ENCODE data around the gene KIRREL1.

KIRREL1 gene

DNA sequence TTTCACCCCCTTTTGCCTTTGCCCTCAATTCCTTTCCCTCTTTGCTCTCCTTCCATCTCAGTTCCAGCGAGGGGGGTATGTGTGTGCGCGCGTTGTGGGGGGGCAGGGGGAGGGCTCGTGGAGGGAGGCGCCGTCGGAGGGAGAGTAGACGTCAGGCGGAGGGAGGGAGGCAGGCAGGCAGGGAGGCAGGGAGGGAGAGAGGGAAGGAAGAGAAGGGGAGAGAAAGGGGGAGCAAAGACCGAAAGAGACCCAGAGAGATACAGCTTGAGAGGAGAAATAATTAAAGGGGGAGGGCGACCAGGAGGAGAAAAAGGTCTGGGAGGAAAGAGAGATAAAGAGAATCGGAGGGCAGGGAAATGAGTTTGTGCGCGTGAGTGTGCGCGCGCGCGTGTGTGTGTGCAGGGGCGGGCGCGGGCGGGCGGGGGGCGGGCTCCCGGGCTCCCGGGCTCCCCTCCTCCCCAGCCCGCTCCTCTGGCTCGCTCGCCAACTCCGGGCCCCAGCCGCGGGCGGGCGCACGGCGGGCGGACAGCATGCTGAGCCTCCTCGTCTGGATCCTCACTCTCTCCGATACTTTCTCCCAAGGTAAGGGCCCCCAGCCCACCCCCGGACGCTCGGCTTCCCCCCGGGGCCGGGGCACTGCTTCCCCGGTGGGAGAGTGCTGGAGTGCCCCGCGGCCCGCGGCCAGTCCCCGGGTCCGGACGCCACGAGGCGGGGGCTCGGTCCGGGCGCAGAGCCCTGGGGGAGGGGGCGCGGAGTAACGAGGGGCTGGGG, at the start of gene KIRREL1:
KIRREL1 (plus strand) TSS at position 499 of the 771 bp plus-strand sequence; CDS start at position 531, 32 bp downstream.
- peak; percentile 86 for DNase-seq (ENCODE audit: low spot score)

- DNase-seq (ENCODE audit: low spot score) = no peak
Measured at GRCh38 chr1:157944663-157945280, 48.7 kb upstream of the KIRREL1 start.

DNA sequence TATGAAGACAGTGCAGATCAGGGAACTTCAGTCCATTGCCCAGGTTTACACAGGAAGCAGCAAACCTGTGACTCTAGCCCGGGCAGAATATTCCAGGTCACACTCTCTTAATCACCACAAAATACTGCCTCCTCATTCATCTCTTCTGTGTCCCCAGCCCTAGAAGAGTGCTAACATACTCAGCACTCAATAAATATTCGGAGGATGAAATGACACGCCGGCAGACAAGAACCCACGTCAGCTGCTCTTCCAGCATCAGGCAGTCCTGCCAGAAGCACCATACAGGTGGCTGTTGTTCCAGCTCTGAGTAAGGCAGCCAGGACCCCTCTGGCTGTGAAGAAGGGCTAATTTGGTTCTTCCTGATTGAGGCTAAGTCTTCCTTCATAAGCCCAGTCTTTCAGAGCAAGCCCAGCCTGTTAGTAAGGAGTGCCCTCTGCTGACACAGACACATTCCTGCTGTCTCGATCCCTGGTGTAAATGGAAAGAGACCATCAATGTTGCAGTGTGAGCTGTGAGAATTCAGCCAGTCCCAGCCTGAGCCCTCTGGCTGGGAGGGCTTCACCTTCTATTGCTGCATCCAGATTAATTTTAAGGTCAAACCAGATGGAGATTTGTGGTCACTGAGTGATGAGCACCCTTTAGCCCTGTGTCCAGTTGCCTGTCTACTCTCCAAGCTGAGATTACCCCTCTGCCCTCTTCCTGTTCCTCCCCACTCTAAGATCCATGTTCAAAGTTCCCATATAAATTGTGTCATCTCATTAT, 45.0 kb upstream of the KIRREL1 start:
- DNase-seq (ENCODE audit: low spot score) = peak; percentile 16

DNA sequence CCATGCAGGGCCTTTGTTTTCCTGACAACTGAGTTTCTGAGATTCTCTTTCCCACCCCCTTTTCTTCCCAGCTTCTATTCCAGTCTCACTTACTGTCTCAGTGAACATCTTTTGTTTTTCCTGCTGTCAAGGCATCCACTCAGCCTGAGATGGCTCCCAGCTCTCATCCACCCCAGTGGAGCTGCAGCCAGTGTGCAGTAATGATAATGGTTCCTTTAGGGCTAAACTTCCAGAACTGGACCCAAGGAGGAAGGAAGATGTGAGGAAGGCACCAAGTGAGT, 44.4 kb upstream of the KIRREL1 start:
- no peak for DNase-seq (ENCODE audit: low spot score)

DNA sequence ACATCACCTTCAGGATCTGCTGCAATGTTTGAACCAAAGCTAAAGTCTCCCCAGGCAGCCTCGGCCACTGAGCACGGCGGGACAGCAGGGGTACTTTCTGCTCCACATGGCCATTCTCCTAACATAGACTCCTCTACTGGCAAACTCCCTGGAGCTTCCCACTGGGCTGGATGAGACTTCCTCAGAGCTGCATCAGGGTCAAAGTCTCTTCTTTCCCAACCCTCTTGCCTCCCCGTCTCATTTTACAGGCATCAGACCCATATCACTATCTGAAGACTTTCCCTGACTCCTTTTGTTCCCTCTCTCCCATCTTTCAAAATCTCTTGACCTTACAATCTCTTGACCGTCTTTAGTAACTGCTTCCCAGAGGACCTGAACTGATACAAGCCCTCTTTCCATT, 42.2 kb upstream of the KIRREL1 start:
- DNase-seq (ENCODE audit: low spot score) = no peak

DNA sequence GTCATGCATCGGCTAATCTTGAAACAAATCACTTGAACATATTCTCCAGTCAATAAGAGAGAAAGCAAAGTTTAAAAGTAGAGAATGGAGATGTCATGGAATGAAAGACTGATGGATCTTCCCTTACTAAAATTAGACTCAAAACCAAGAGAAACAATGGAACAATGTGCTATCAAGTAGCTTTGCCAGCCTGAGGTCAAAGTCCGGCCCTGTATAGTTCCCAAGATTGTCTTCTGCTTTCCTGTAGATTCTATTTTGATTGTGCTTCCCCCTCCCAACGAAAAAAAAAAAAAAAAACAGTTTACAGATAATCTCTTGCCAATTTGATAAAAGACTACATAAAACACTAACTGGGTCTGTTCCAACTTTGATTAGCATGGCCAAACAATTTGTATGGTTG, 40.8 kb upstream of the KIRREL1 start:
- DNase-seq (ENCODE audit: low spot score) = no peak

- DNase-seq (ENCODE audit: low spot score) = no peak
Measured at GRCh38 chr1:157955221-157955620, 38.2 kb upstream of the KIRREL1 start.

DNA sequence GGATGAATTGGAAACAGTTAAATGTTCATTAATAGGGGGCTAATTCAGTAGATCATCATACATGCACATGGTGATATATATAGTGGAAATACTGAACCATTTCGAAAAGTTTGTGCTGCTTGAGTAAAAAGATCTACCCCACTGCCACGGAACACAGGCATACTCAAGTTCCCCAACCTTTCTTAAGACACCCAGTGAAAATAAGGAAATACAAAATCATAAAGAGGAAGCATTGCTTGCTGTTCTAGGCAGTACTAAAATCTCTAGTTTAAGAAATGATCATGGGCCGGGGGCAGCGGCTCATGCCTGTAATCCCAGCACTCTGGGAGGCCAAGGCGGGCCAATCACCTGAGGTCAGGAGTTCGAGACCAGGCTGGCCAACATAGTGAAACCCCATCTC, 37.6 kb upstream of the KIRREL1 start:
- no peak for DNase-seq (ENCODE audit: low spot score)

DNA sequence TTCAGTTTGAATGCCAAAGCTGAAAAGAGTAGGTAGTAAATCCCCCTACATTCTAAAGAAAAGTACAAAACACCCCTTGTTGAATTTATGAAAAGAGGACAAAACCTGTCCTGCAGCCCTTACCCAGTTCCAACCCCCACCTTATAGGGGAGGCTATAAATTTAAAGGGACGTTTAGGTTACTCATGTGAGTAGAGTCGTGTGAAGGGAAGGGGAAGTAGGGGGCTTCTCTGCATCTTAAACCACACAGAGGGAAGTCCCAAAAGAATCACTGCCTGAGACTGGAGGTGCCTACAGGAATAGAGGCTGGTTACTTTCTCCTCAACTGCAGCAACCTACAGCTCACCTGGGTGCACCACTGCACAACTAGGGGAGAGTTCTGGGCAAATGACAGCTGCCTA, 36.7 kb upstream of the KIRREL1 start:
- no peak for DNase-seq (ENCODE audit: low spot score)

DNA sequence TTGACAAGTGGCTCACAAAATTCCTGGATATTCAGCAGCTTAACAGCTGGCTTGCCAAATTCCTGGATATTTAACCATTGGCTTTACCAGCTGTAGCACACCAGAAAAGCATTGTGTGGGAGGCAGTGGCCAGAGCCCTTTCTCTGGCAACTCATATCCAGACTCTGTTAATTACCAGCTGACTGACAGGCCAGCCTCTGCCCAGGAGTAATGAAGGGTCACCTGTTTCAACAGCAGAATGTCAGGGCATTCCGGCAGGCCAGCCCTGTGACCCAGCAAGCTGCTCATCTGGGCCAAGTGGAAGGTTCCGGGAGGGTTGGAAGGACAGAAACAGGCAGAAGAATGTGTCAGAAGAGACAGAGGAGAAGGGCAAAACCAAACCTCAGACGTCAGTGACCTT, 35.2 kb upstream of the KIRREL1 start:
- DNase-seq (ENCODE audit: low spot score) = no peak

DNA sequence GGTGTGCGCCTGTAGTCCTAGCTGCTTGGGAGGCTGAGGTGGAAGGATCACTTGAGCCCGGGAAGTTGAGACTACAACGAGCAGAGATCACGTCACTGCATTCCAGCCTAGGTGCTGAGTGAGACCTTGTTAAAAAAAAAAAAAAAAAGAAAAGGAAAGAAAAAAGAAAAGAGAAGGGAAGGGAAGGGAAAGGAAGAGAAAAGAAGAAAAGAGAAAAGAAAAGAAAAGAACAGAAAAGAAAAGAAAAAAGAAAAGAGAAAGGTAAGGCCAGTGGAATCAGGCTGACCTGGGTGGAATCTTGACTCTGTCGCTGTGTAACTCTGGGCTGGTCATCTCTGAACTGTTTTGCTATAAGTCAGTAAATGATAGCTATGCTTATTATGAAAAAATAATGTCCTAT, 33.7 kb upstream of the KIRREL1 start:
- DNase-seq (ENCODE audit: low spot score) = no peak

- DNase-seq (ENCODE audit: low spot score) = no peak
Measured at GRCh38 chr1:157960773-157961172, 32.7 kb upstream of the KIRREL1 start.

DNA sequence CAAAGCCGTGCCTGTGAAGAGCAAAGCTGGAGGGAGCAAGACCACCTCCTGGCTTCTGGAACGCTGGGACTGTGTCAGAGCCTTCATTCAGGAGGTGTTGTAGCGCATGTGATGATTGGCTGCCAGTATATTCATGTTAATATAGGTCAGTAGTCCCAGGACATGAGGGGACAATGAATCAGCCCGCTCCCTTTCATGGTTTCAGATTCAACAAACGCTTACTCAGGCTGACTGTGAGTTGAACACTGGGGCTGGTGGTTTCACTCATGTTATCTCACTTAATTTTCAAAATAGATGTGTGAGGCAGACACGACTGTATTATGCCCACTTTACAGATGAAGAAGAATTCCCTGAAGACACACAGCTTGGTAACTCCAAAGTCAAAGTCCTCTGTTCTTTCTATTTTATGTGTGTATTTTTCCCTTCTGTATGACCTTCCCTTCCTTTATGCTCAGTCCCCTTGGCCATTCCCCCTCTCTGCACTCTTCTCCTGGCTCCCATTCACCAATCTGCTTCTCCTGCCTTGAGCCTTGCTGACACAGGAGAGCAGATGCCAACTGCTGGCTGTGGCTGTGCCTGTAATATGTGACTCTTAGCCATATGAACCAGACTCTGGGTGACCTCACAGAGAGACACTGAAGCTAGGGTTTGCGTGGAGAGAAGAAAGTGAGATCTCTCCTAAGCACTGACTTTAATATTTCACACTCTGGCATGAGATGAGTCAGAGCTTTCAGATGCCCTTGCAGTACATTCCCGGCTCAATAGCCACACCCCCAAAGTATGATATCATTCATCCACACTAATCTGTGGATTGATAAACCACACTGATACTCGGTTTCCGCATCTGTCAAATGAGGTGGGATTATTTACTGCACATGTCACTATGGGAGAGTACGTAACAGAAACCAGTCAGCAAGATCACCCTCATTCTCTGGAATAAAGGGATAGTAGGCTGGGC, 31.4 kb upstream of the KIRREL1 start:
- DNase-seq (ENCODE audit: low spot score) = peak; percentile 56

GRCh38 chr1:157963713-157964112, 29.7 kb upstream of the KIRREL1 start:
- peak; percentile 80 for DNase-seq (ENCODE audit: low spot score)

DNA sequence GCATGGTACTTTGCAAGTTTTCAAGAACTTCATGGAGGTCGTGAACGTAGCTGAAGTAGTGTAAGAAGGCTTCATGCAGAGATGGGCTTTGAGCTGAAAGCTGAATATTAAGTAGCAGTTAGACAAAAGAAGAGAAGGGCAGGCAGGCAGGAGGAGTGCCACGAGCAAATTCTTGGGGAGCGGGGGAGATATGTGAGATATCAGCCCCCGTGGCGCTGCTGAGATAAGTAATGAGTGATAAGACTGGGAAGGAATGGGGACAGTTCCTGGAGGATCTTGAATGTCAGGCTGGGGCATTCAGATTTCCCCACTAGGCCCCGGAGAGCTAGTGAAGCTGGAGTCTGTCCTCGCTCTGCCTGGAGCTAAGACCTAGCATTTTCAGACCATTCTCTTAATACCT, 27.9 kb upstream of the KIRREL1 start:
- no peak for DNase-seq (ENCODE audit: low spot score)

DNA sequence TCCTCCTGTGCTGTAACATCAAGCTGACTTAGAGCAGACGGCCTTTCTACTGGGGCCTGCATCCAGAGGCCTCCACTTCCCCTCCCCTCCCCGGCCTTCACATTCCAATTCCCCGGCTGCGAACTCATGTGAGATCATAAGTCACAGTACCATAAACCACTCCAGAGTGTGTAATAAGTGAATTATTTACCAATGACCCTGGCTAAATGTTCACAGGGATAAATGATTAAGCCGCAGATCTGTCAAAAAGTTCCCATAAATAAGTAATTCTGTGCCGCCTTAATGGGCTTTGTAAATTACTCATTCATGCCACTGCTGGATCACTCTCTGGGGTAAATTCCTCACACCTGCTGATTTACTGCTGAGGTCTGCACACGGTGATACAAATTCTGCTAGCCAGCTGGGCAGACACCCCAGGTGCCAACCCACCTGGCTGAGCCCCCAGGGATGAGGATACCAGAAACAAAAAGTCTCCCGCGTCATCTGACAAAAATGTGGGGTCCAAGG, 27.4 kb upstream of the KIRREL1 start:
- DNase-seq (ENCODE audit: low spot score) = peak; percentile 48

DNA sequence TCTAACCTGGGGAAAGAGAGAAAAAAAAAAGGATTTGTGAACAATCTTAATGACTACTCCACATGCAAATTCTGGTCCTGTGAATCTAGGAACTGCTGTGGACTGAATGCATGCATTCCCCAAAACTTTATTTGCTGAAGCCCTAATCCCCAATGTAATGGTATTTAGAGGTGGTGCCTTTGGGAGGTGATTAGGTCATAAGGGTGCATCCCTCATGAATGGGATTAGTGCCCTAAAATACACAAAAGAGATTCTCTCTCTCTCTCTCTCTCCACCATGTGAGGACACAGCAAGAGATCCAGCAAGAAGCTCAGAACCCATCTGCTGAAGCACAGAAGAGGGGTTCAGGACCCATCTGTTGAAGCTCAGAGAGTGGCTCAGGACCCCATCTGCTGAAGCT, 26.2 kb upstream of the KIRREL1 start:
- no peak for DNase-seq (ENCODE audit: low spot score)

GRCh38 chr1:157968508-157968907, 24.9 kb upstream of the KIRREL1 start:
- peak; percentile 45 for DNase-seq (ENCODE audit: low spot score)

- peak; percentile 72 for DNase-seq (ENCODE audit: low spot score)
Measured at GRCh38 chr1:157968946-157969345, 24.5 kb upstream of the KIRREL1 start.

DNA sequence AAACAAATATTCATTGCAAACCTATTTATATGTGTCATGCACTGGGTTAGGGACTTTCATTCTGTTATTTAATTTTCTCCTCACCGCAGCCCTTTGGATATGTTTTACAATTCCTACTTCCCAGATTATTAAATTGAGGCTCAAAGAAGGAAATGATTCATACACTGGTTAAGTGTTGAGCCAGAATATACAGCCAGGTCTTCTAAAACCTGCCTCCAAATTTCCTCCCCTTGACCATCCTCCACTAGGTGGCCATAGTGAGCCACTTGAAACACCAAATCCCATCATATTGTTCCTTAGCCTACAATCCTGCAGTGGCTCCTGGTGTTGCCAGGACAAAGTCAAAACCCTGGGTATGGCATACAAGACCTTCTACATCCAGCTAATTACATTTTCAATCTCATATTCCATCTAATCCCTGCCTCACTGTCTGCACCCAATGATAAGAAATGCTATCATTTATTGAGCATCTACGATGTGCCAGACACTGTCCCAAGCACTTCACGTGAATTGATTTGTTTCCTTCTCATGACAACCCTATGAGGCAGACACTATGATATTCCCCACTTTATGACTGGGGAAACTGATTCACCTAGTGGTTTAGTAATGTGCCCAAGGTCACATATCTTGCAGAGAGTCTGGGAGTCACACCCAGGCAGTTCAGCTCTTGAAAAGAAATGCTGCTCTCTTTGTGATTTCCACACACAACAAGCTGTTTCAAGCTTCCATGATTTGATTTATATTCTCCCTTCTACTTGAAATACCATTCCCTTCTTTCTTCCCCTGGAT, 23.6 kb upstream of the KIRREL1 start:
- DNase-seq (ENCODE audit: low spot score) = peak; percentile 83

DNA sequence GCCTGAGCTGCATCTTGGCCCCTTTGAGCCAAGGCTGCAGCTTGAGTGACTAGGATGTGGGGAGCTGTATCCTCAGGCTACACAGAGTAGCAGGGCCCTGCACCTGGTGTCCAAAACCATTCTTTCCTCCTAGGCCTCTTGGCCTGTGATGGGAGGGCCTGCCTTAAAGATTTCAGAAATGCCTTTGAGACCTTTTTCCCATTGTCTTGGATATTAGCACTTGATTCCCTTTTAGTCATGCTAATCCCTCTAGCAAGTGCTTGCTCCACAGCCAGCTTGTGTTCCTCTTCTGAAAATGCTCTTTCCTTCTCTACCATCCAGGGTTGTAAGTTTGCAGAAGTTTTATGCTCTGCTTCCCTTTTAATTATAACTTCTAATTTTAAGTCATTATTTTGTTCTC, 21.7 kb upstream of the KIRREL1 start:
- DNase-seq (ENCODE audit: low spot score) = no peak

Data from AG08396 (cell line).